ENCODE measurements around the gene HNRNPUL1.
A peak's percentile ranks its signal among the peaks of the same experiment; 100 is the strongest.

HNRNPUL1 gene

GRCh38 chr19:41316306-41316920 lies 52.2 kb downstream of the HNRNPUL1 start:
- Mint-ChIP-seq H3K27me3 (ENCODE audit: low read depth) (no peaks in the 10 kb centered on the region), H3K27ac (peak overlapping the region; percentile 42), H3K4me3 (no peak overlapping the region), H3K4me1 (ENCODE audit: low read depth) (peaks cover 12% of the 10 kb centered on the region), H3K9me3 (no peaks in the 10 kb centered on the region), H3K36me3 (ENCODE audit: low read depth) (peaks cover 62% of the 10 kb centered on the region)
- DNase-seq (ENCODE audit: low spot score) = no peak

GRCh38 chr19:41318696-41319499 lies 54.7 kb downstream of the HNRNPUL1 start:
- Mint-ChIP-seq H3K4me3 (no peak overlapping the region), H3K4me1 (ENCODE audit: low read depth) (peaks cover 7% of the 10 kb centered on the region), H3K9me3 (no peaks in the 10 kb centered on the region), H3K27me3 (ENCODE audit: low read depth) (no peaks in the 10 kb centered on the region), H3K27ac (peak overlapping the region; percentile 7), H3K36me3 (ENCODE audit: low read depth) (peaks cover 57% of the 10 kb centered on the region)
- no peak for DNase-seq (ENCODE audit: low spot score)

GRCh38 chr19:41319500-41320184 lies 55.5 kb downstream of the HNRNPUL1 start:
- Mint-ChIP-seq H3K4me1 (ENCODE audit: low read depth) (peaks cover 8% of the 10 kb centered on the region), H3K27ac (no peak overlapping the region), H3K9me3 (no peaks in the 10 kb centered on the region), H3K27me3 (ENCODE audit: low read depth) (no peaks in the 10 kb centered on the region), H3K4me3 (no peak overlapping the region), H3K36me3 (ENCODE audit: low read depth) (peaks cover 63% of the 10 kb centered on the region)
- DNase-seq (ENCODE audit: low spot score) = no peak

- no peak for DNase-seq (ENCODE audit: low spot score)
- no peak overlapping the region for H3K4me3 Mint-ChIP-seq
- no peaks in the 10 kb centered on the region for H3K27me3 Mint-ChIP-seq (ENCODE audit: low read depth)
- H3K4me1 Mint-ChIP-seq (ENCODE audit: low read depth) = peaks cover 11% of the 10 kb centered on the region
- peaks cover 66% of the 10 kb centered on the region for H3K36me3 Mint-ChIP-seq (ENCODE audit: low read depth)
- H3K27ac Mint-ChIP-seq = no peak overlapping the region
- no peaks in the 10 kb centered on the region for H3K9me3 Mint-ChIP-seq
These were observed 56.0 kb downstream of the HNRNPUL1 start for GRCh38 chr19:41320185-41320518.

GRCh38 chr19:41320568-41320967 lies 56.4 kb downstream of the HNRNPUL1 start:
- no peak for DNase-seq (ENCODE audit: low spot score)
- no peaks in the 10 kb centered on the region for H3K9me3 Mint-ChIP-seq
- no peak overlapping the region for H3K4me3 Mint-ChIP-seq
- H3K27ac Mint-ChIP-seq = no peak overlapping the region
- peaks cover 68% of the 10 kb centered on the region for H3K36me3 Mint-ChIP-seq (ENCODE audit: low read depth)
- no peaks in the 10 kb centered on the region for H3K27me3 Mint-ChIP-seq (ENCODE audit: low read depth)
- peaks cover 15% of the 10 kb centered on the region for H3K4me1 Mint-ChIP-seq (ENCODE audit: low read depth)

- H3K4me3 Mint-ChIP-seq = no peak overlapping the region
- no peaks in the 10 kb centered on the region for H3K27me3 Mint-ChIP-seq (ENCODE audit: low read depth)
- no peak overlapping the region for H3K27ac Mint-ChIP-seq
- peaks cover 67% of the 10 kb centered on the region for H3K36me3 Mint-ChIP-seq (ENCODE audit: low read depth)
- no peak for DNase-seq (ENCODE audit: low spot score)
- peaks cover 17% of the 10 kb centered on the region for H3K4me1 Mint-ChIP-seq (ENCODE audit: low read depth)
- H3K9me3 Mint-ChIP-seq = no peaks in the 10 kb centered on the region
These were observed 57.0 kb downstream of the HNRNPUL1 start for GRCh38 chr19:41321204-41321599.

GRCh38 chr19:41321600-41322270 lies 57.6 kb downstream of the HNRNPUL1 start:
- H3K27ac Mint-ChIP-seq = no peak overlapping the region
- no peaks in the 10 kb centered on the region for H3K9me3 Mint-ChIP-seq
- peaks cover 66% of the 10 kb centered on the region for H3K36me3 Mint-ChIP-seq (ENCODE audit: low read depth)
- peaks cover 23% of the 10 kb centered on the region for H3K4me1 Mint-ChIP-seq (ENCODE audit: low read depth)
- H3K4me3 Mint-ChIP-seq = no peak overlapping the region
- no peaks in the 10 kb centered on the region for H3K27me3 Mint-ChIP-seq (ENCODE audit: low read depth)
- DNase-seq (ENCODE audit: low spot score) = no peak

GRCh38 chr19:41322451-41322850 lies 58.3 kb downstream of the HNRNPUL1 start:
- Mint-ChIP-seq H3K9me3 (no peaks in the 10 kb centered on the region), H3K27ac (peak overlapping the region; percentile 66), H3K27me3 (ENCODE audit: low read depth) (no peaks in the 10 kb centered on the region), H3K36me3 (ENCODE audit: low read depth) (peaks cover 63% of the 10 kb centered on the region), H3K4me3 (no peak overlapping the region), H3K4me1 (ENCODE audit: low read depth) (peaks cover 26% of the 10 kb centered on the region)
- DNase-seq (ENCODE audit: low spot score) = no peak

GRCh38 chr19:41323023-41323422 lies 58.9 kb downstream of the HNRNPUL1 start:
- Mint-ChIP-seq H3K4me3 (no peak overlapping the region), H3K27ac (peak overlapping the region; percentile 66), H3K27me3 (ENCODE audit: low read depth) (no peaks in the 10 kb centered on the region), H3K4me1 (ENCODE audit: low read depth) (peaks cover 27% of the 10 kb centered on the region), H3K9me3 (no peaks in the 10 kb centered on the region), H3K36me3 (ENCODE audit: low read depth) (peaks cover 62% of the 10 kb centered on the region)
- no peak for DNase-seq (ENCODE audit: low spot score)

- Mint-ChIP-seq H3K36me3 (ENCODE audit: low read depth) (peaks cover 62% of the 10 kb centered on the region), H3K9me3 (no peaks in the 10 kb centered on the region), H3K27me3 (ENCODE audit: low read depth) (no peaks in the 10 kb centered on the region), H3K27ac (peak overlapping the region; percentile 66), H3K4me1 (ENCODE audit: low read depth) (peaks cover 33% of the 10 kb centered on the region), H3K4me3 (no peak overlapping the region)
- no peak for DNase-seq (ENCODE audit: low spot score)
These were observed 59.4 kb downstream of the HNRNPUL1 start for GRCh38 chr19:41323430-41324125.

- no peak for DNase-seq (ENCODE audit: low spot score)
- Mint-ChIP-seq H3K27me3 (ENCODE audit: low read depth) (no peaks in the 10 kb centered on the region), H3K4me1 (ENCODE audit: low read depth) (peaks cover 39% of the 10 kb centered on the region), H3K4me3 (no peak overlapping the region), H3K9me3 (no peaks in the 10 kb centered on the region), H3K27ac (peak overlapping the region; percentile 86), H3K36me3 (ENCODE audit: low read depth) (peaks cover 63% of the 10 kb centered on the region)
These were observed 60.1 kb downstream of the HNRNPUL1 start for GRCh38 chr19:41324231-41324702.

- DNase-seq (ENCODE audit: low spot score) = no peak
- Mint-ChIP-seq H3K36me3 (ENCODE audit: low read depth) (peaks cover 58% of the 10 kb centered on the region), H3K27ac (peak overlapping the region; percentile 87), H3K4me3 (peak overlapping the region; percentile 48), H3K9me3 (no peaks in the 10 kb centered on the region), H3K27me3 (ENCODE audit: low read depth) (no peaks in the 10 kb centered on the region), H3K4me1 (ENCODE audit: low read depth) (peaks cover 39% of the 10 kb centered on the region)
These were observed 60.9 kb downstream of the HNRNPUL1 start for GRCh38 chr19:41324921-41325639.

- DNase-seq (ENCODE audit: low spot score) = no peak
- Mint-ChIP-seq H3K27me3 (ENCODE audit: low read depth) (no peaks in the 10 kb centered on the region), H3K4me1 (ENCODE audit: low read depth) (peaks cover 42% of the 10 kb centered on the region), H3K36me3 (ENCODE audit: low read depth) (peaks cover 59% of the 10 kb centered on the region), H3K9me3 (no peaks in the 10 kb centered on the region), H3K4me3 (no peak overlapping the region), H3K27ac (peak overlapping the region; percentile 87)
These were observed 61.4 kb downstream of the HNRNPUL1 start for GRCh38 chr19:41325640-41325946.
